NOMO-1 treated with dmso at 0.1 percent for 144 hours (cell line): ENCODE data around the gene DTD2.
"Not testable (repeated sequence)": the region's sequence is repeated elsewhere in the genome, so short reads cannot be mapped to it uniquely, and the experiment has no call there.

Experiments
- DNase-seq: peaks from one replicate; lab custom pipeline; 2025; ENCODE audit not compliant: unreplicated experiment; lab: John Stamatoyannopoulos, UW

DTD2 gene

GRCh38 chr14:31442284-31442683, 15.0 kb downstream of the DTD2 start:
- DNase-seq: no peak

GRCh38 chr14:31441273-31442111, 15.8 kb downstream of the DTD2 start:
- DNase-seq: no peak

- DNase-seq: no peak
These were observed 17.0 kb downstream of the DTD2 start for GRCh38 chr14:31440280-31440679.

- DNase-seq: no peak
These were observed 17.7 kb downstream of the DTD2 start for GRCh38 chr14:31439561-31439960.

- not testable (repeated sequence) for DNase-seq
These were observed 20.1 kb downstream of the DTD2 start for GRCh38 chr14:31437045-31437691.

GRCh38 chr14:31435276-31435675, 22.0 kb downstream of the DTD2 start:
- no peak for DNase-seq

GRCh38 chr14:31430634-31431264, 26.6 kb downstream of the DTD2 start:
- DNase-seq: no peak

GRCh38 chr14:31429791-31430190, 27.5 kb downstream of the DTD2 start:
- DNase-seq: no peak

GRCh38 chr14:31428011-31428410, 29.3 kb downstream of the DTD2 start:
- DNase-seq: no peak

- DNase-seq: no peak
These were observed 30.6 kb downstream of the DTD2 start for GRCh38 chr14:31426663-31427062.

GRCh38 chr14:31425905-31426304, 31.4 kb downstream of the DTD2 start:
- DNase-seq: no peak

- no peak for DNase-seq
These were observed 36.1 kb downstream of the DTD2 start for GRCh38 chr14:31421200-31421599.

GRCh38 chr14:31420319-31421111, 36.8 kb downstream of the DTD2 start, which contains the start of gene HEATR5A:
TSS of gene HEATR5A (minus strand) at chr14:31420550. CDS start at chr14:31402975, 17,575 bp downstream.
- peak; percentile 92 for DNase-seq

GRCh38 chr14:31419967-31420318, 37.4 kb downstream of the DTD2 start:
- no peak for DNase-seq

GRCh38 chr14:31419179-31419966, 37.9 kb downstream of the DTD2 start:
- DNase-seq: no peak

- DNase-seq: peak; percentile 18
These were observed 38.9 kb downstream of the DTD2 start for GRCh38 chr14:31418440-31418839.

- DNase-seq: no peak
These were observed 43.0 kb downstream of the DTD2 start for GRCh38 chr14:31414190-31414833.

- DNase-seq: no peak
These were observed 46.0 kb downstream of the DTD2 start for GRCh38 chr14:31411218-31411727.

- DNase-seq: peak; percentile 77
These were observed 47.2 kb downstream of the DTD2 start for GRCh38 chr14:31410048-31410650.
